HUDEP-2 (cell line): ENCODE results near the gene PTPRE.
A peak's percentile ranks its signal among the peaks of the same experiment; 100 is the strongest.
"Not testable (repeated sequence)": the region's sequence is repeated elsewhere in the genome, so short reads cannot be mapped to it uniquely, and the experiment has no call there.

Experiments
- DNase-seq, 76 experiments: peaks; one replicate each; lab custom pipeline; 2025; ENCODE audit not compliant: unreplicated experiment in 76 of 76; lab: John Stamatoyannopoulos, UW

The PTPRE gene

DNA sequence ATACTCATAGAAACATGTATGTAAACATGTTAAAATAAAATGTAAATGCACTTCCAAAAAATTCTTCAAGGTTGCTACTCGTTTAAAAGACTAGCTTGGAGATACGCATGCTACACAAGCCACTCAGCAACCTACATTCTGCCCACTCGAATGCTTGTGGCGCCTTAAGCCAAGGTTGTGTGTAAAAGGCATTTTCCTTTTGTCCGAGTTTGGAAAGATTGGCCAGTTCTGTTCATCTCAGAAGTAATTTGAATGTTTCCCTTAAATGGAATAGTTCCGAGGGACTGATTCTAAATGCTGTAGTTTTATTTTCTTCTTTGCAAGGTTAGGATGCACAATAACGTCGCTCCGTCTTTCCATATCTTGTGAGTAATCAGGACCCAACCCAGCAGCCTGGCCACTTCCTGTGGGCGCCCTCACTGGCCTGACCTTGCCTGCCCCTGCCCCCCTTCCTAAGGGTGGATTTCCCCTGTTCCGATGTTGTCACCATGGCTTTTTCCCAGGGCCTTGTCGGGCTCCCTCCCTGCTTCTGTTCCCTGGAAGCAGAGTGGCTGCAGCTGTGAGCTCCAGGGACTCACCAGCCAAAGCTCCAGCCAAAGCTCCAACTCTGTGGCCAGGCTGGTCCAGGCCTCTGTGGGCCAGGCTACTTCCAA, 70.6 kb downstream of the PTPRE start:
- no peak for DNase-seq

DNA sequence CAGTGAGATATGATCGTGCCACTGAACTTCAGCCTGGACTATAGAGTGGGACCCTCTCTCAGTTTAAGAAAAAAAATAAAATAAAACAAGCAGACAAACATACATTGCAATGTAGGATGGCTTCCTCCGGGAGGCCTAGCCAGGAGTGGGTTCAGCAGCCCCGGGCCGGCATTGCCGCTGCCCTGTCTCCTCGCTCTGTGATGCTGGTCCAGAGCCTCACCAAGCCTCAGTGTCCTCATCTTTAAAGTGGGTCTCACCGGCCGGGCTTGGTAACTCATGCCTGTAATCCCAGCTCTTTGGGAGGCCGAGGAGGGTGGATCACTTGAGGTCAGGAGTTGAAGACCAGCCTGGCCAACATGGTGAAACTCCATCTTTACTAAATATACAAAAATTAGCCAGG, 71.6 kb downstream of the PTPRE start:
- DNase-seq: no peak

GRCh38 chr10:127979045-127979444, 72.1 kb downstream of the PTPRE start:
- DNase-seq: no peak

DNA sequence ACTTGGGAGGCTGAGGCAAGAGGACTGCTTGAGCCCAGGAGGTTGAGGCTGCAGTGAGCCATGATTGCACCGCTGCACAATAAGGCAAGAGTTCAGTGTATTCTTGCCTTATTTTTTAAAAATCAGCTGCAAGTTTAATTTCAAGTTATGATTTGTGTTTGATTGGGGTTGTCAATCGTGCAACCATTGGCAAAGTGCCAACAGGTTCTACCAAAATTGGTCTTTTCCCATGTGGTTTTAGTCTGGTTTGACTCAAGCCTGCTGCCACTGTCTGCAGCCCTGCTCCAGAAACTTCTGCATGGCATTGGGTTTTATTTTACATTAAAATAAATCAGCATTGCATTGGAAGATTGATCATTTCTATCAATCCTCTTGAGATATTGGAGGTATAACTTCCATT, 72.7 kb downstream of the PTPRE start:
- DNase-seq: no peak

GRCh38 chr10:127980898-127981297, 74.0 kb downstream of the PTPRE start:
- DNase-seq: no peak

- no peak for DNase-seq
Observed at GRCh38 chr10:127982601-127983000, 75.7 kb downstream of the PTPRE start.

- no peak for DNase-seq
Observed at GRCh38 chr10:127983344-127984100, 76.6 kb downstream of the PTPRE start.

DNA sequence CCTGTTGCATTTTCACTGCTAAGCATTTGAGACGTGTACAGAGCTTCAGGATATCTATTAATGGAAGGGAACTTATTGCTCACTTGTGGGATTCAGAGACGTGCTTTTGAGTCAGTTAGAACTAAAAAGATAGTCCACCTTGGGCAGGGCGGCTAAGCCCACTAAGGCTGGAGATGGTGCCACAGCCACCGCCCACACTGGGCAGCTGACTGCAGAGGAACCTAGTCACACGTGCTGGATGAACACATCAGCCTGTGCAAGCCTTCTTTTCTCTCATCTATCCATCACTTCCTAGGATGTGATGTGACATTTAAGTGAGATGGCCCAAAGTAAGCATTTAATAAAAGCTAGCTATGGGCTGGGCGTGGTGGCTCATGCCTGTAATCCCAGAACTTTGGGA, 78.0 kb downstream of the PTPRE start:
- no peak for DNase-seq

GRCh38 chr10:127986531-127987466, 79.9 kb downstream of the PTPRE start:
- DNase-seq: no peak

- no peak for DNase-seq
Observed at GRCh38 chr10:127987467-127988380, 80.8 kb downstream of the PTPRE start.

DNA sequence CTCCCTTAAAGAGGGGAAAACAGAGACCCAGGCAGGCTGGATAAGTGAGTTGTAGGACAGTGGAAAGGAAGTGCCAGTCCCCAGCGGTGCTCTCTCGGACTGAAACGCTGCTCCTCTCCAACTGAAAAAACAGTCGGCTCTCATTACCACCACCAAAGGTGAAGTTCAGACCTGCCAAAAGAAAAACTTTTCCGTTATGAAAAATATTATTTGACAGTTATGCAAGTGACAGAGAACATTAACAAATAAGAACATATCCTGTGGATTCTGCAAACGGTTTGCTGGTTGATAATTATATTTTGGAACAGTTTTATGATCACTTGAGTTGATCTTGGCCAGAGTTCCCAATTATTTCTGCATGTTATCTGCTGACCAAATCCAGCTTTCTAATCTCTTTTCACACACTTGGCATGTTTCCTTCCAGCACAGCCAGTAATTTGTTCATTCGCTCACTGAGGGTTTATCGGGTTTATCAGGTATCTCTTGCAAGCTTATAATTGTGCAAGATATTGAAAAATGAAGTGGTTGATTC, 82.6 kb downstream of the PTPRE start:
- DNase-seq: peak in 4 of 76 experiments; percentile 4 to 46 (median 32)

GRCh38 chr10:127990132-127990788, 83.4 kb downstream of the PTPRE start:
- DNase-seq: not testable (repeated sequence)

DNA sequence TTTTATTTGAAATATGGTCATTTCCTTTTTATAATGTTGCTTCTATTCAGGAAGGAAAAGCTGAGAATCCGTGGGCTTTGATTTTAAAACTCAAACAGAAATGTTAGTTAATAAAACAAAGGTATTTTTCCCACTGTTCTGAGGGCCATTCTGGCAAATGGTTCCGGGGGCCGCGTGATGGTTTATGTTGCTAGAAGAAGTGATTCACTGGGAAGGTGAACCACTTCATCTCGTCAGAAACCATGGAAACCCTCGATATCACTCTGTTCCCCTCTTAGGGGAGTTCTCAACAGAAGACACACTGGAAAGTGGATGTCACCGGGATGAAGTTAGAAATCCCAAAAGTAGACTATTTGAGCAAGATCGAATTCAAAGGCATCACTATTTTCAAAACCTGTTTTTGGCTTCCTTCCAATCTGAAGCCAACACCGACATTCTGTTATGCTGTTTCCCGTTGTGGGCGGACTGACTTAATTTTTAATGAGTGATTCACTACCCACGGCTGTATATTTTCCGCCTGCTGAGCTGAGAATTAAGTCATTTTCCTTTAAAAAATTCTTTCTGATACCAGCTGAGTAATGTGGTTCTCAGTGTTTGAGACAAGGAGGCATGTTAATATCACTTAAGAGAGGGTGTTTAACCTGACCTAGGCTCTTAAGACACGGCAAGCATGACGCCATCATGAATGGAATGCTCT, 84.1 kb downstream of the PTPRE start:
- no peak for DNase-seq

- no peak for DNase-seq
Observed at GRCh38 chr10:127991543-127992255, 84.8 kb downstream of the PTPRE start.

DNA sequence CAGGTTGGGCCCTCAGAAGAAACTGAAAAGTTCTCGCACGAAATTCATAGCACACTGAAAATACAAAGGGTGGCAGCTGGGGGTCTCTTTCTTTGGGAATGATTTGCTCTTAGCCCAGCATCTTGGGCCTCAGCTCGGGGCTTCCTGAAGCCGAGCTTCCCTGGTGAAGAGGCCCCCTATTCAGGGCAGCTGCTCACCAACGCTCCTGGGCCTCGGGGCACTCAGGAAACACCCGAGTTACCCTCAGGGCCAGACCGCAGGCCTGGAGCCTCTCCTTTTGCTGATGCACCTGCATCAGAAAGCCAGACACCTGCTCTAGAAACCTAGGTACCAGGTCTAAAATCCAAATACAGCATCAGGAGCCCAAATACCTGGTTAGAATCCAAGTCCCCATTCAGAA, 85.5 kb downstream of the PTPRE start:
- DNase-seq: no peak

DNA sequence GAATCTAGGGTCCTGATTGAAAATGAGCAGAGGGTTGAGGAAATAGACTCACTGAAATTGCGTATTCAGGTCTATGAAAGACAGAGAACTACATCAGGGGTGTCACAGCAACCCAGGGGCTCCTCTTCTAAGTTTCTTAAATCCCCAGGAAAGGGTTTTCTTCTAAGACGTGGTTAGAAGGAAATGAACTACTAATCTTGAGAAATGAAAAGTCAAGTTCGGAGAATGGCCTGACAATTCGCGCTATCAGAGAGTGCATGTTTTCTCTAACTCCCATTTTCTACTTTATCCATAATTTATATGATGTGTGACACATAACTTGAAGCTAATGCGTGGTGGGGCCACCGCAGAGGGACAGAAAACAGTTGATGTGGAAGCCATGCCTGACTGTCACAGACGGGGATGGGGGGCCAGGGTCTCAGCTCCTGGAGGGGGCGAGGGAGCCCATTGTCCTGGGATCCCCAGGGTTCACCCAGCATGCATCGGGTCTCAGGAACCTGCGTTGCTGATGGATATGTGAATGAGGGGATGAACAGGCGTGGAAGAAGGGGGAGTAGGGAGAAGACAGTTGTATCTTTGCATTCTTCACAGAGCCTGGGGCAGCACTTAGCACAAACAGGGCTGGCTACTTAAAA, 86.3 kb downstream of the PTPRE start:
- DNase-seq: no peak

DNA sequence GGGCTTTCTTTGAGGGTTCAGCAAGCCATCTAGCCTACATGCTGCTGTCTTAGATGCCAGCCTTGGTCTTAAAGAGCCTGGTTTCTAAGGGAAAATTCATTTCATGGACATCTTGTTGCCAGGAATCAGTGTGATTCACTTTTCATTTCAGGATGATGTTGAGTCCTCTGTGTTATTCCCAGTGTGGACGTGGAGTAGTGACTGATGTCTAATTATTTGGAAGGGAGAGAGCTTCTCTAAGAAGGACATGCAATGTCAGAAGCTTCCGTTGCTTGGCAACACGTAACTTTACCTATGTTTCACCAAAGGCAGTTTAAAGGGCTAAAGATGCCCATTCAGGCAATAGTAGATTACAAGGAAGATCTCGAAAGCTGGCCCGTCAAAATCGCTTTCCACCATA, 89.0 kb downstream of the PTPRE start:
- no peak for DNase-seq

DNA sequence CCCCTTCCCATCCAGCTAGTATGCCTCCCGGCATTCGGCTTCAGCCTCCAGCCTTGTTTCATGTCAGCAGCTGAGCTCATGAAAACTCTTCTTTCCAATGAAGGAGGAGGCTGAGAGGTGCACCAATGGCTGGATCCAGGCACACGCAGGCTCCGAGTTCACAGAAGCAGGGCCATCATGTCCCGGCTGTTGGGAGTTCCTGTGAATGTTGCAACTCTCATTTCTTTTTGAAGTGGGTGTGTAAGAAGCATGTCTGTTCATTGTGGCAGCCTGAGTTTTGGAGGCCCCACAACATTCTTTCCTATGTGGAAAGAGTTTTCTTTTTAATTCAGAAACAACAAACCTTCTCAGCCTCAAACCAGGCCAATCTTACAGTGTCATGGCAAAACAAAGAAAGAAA, 89.7 kb downstream of the PTPRE start:
- no peak for DNase-seq
